HepG2 (cell line): ENCODE results near the gene AK9. TPM values are rescaled to one million over a fixed set of nuclear protein-coding genes. Genes with fewer than 3 reads are reported as not detected.

Experiments used
- HOXA3 ChIP-seq: sonication (generic); formaldehyde crosslinking; IDR thresholded peaks from 2 replicates; pipeline ENCODE4 v1.5.0; 2020; ENCODE audit warnings: missing genetic modification reagents
- HOXA9 ChIP-seq: sonication (generic); formaldehyde crosslinking; IDR thresholded peaks from 2 replicates; pipeline ENCODE4 v1.8.1; 2022; ENCODE audit warnings: missing genetic modification reagents, mild to moderate bottlenecking, moderate library complexity, borderline replicate concordance
- MAFF ChIP-seq: IDR thresholded peaks from 2 replicates; pipeline ENCODE4 v1.6.1; 2011; ENCODE audit warnings: low read depth, low read length, improper control_type of control experiment
- MIER2 ChIP-seq: IDR thresholded peaks from 2 replicates; pipeline ENCODE4 v1.6.1; 2016; ENCODE audit warnings: missing biosample characterization, missing genetic modification reagents
- MTA1 ChIP-seq: sonication (generic); formaldehyde crosslinking; IDR thresholded peaks from 2 replicates; pipeline ENCODE4 v1.4.0; 2020; ENCODE audit warnings: missing genetic modification reagents, mild to moderate bottlenecking, borderline replicate concordance
- NPAS2 ChIP-seq: sonication (generic); formaldehyde crosslinking; IDR thresholded peaks from 2 replicates; pipeline ENCODE4 v1.8.0; 2022; ENCODE audit warnings: mild to moderate bottlenecking, missing genetic modification reagents, borderline replicate concordance
- RBFOX2 ChIP-seq: fragments of 200-400 bp; formaldehyde crosslinking; IDR thresholded peaks from 2 replicates; pipeline ENCODE4 v1.6.1; 2017; ENCODE audit warnings: low read depth, mild to moderate bottlenecking, low read length
- TAF1 ChIP-seq: sonication (generic); formaldehyde crosslinking; IDR thresholded peaks from 2 replicates; pipeline ENCODE4 v1.4.0; 2020; ENCODE audit warnings: missing genetic modification reagents
- TGIF2 ChIP-seq: IDR thresholded peaks from 2 replicates; pipeline ENCODE4 v1.6.1; 2016; ENCODE audit warnings: control low read depth, missing compliant biosample characterization
- ZC3H4 ChIP-seq: sonication (generic); formaldehyde crosslinking; IDR thresholded peaks from 2 replicates; pipeline ENCODE4 v1.4.0; 2020; ENCODE audit warnings: missing genetic modification reagents, borderline replicate concordance
- ZNF17 ChIP-seq: sonication (generic); formaldehyde crosslinking; IDR thresholded peaks from 2 replicates; pipeline ENCODE4 v1.5.0; 2020; ENCODE audit warnings: mild to moderate bottlenecking, missing genetic modification reagents
- ZNF589 ChIP-seq: sonication (generic); formaldehyde crosslinking; conservative IDR thresholded peaks from 2 replicates; pipeline ENCODE4 v1.8.0; 2022; ENCODE audit warnings: mild to moderate bottlenecking, moderate library complexity, missing genetic modification reagents
- ZNF674 ChIP-seq: sonication (generic); formaldehyde crosslinking; IDR thresholded peaks from 2 replicates; pipeline ENCODE4 v1.5.0; 2020; ENCODE audit warnings: low read depth, mild to moderate bottlenecking, missing genetic modification reagents
- polyA plus RNA-seq, 8 experiments: library from polyadenylated mRNA; depleted of rRNA in 3 of 8; stranded (reverse) in 7 of 8; unstranded in 1 of 8; fragments of >200 nt; fragmentation: Illumina TruSeq in 4 of 8; extraction: Trizol in 4 of 8; gene quantifications; 2 replicates each; pipeline versions ENCODE4 v1.2.1 to v1.2.3, GENCODE V29; 2011 to 2016; ENCODE audit warnings: low read depth in 4 of 8, missing spikeins in 1 of 8, mixed read lengths in 1 of 8; ENCODE audit not compliant: insufficient read depth in 1 of 8
- total RNA-seq, 5 experiments: library from RNA; depleted of rRNA; stranded (reverse); fragments of >200 nt; fragmentation: Illumina TruSeq; extraction: Trizol; gene quantifications; 2 replicates each; pipeline ENCODE4 v1.2.3, GENCODE V29; 2016; ENCODE audit warnings: low read depth in 1 of 5
- TF ChIP-seq, protein P1 (sequence below): sonication (generic); formaldehyde crosslinking; IDR thresholded peaks from 2 replicates; pipeline ENCODE4 v1.4.0; 2020; ENCODE audit warnings: missing genetic modification reagents, mild to moderate bottlenecking, borderline replicate concordance
- TF ChIP-seq, protein P2 (sequence below): sonication (generic); formaldehyde crosslinking; IDR thresholded peaks from 2 replicates; pipeline ENCODE4 v1.4.0; 2020; ENCODE audit warnings: missing genetic modification reagents, borderline replicate concordance
- TF ChIP-seq, protein P3 (sequence below): sonication (generic); formaldehyde crosslinking; conservative IDR thresholded peaks from 2 replicates; pipeline ENCODE4 v1.8.0; 2022; ENCODE audit warnings: mild to moderate bottlenecking, moderate library complexity, missing genetic modification reagents
- TF ChIP-seq, protein P4 (sequence below): sonication (generic); formaldehyde crosslinking; IDR thresholded peaks from 2 replicates; pipeline ENCODE4 v1.4.0; 2020; ENCODE audit warnings: mild to moderate bottlenecking, missing genetic modification reagents
- TF ChIP-seq, protein P5 (sequence below): sonication (generic); formaldehyde crosslinking; IDR thresholded peaks from 2 replicates; pipeline ENCODE4 v1.4.0; 2020; ENCODE audit warnings: missing genetic modification reagents

Gene AK9
- total and polyA plus RNA-seq, 2 of the 13 experiments (the other 11 are each of a cell fraction or from before 2014, with no cell fraction given): 3.2 to 4.8 TPM

DNA sequence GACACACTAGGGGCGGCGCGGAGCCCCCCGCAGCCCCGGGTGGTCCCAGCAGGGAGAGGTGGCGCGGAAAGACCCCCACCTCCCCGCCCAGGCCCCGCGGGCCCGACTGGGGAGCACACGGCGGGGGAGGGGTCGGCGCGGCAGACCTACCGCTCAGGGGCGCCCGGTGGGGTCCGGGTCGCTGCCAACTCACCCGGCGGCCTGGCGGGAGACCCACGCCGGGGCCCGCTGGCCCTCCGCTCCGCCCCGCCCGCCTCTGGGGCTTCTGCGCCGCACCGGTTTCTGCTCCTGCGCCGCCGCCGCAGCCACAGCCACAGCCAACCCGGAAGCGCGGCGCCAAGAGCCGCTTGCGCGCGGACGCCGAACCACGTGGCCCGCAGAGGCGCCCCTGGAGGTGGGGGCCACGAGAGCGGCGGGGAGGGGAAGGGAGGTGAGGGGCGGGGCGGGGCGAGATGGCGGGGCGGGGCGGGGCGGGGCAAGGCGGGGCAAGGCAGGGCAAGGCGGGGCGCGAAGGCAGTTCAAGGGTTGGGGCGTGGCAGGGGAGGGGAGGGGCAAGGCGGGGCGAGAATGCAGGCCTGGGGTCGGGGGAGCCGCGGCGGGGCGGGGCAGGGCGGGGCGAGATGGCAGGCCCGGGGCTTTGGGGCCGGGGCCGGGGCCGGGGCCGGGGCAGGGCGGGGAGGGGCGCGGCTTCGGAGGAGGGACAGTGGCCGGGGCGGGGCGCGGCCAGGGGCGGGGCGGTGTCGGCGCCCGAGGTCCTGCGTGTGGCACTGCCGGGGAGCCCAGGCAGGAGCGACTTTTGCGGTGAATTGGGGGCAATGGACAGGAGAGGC, 207.9 kb downstream of the AK9 start, which contains the start of gene ZBTB24 (continued):
- TF ChIP-seq, protein P1, sequence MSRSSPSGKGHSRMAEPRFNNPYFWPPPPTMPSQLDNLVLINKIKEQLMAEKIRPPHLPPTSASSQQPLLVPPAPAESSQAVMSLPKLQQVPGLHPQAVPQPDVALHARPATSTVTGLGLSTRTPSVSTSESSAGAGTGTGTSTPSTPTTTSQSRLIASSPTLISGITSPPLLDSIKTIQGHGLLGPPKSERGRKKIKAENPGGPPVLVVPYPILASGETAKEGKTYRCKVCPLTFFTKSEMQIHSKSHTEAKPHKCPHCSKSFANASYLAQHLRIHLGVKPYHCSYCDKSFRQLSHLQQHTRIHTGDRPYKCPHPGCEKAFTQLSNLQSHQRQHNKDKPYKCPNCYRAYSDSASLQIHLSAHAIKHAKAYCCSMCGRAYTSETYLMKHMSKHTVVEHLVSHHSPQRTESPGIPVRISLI (CRISPR knock-in tag): no peak
- no peak for TF ChIP-seq MIER2 (CRISPR knock-in tag)
- TF ChIP-seq, protein P2, sequence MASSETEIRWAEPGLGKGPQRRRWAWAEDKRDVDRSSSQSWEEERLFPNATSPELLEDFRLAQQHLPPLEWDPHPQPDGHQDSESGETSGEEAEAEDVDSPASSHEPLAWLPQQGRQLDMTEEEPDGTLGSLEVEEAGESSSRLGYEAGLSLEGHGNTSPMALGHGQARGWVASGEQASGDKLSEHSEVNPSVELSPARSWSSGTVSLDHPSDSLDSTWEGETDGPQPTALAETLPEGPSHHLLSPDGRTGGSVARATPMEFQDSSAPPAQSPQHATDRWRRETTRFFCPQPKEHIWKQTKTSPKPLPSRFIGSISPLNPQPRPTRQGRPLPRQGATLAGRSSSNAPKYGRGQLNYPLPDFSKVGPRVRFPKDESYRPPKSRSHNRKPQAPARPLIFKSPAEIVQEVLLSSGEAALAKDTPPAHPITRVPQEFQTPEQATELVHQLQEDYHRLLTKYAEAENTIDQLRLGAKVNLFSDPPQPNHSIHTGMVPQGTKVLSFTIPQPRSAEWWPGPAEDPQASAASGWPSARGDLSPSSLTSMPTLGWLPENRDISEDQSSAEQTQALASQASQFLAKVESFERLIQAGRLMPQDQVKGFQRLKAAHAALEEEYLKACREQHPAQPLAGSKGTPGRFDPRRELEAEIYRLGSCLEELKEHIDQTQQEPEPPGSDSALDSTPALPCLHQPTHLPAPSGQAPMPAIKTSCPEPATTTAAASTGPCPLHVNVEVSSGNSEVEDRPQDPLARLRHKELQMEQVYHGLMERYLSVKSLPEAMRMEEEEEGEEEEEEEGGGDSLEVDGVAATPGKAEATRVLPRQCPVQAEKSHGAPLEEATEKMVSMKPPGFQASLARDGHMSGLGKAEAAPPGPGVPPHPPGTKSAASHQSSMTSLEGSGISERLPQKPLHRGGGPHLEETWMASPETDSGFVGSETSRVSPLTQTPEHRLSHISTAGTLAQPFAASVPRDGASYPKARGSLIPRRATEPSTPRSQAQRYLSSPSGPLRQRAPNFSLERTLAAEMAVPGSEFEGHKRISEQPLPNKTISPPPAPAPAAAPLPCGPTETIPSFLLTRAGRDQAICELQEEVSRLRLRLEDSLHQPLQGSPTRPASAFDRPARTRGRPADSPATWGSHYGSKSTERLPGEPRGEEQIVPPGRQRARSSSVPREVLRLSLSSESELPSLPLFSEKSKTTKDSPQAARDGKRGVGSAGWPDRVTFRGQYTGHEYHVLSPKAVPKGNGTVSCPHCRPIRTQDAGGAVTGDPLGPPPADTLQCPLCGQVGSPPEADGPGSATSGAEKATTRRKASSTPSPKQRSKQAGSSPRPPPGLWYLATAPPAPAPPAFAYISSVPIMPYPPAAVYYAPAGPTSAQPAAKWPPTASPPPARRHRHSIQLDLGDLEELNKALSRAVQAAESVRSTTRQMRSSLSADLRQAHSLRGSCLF: no peak
- TF ChIP-seq, protein P3, sequence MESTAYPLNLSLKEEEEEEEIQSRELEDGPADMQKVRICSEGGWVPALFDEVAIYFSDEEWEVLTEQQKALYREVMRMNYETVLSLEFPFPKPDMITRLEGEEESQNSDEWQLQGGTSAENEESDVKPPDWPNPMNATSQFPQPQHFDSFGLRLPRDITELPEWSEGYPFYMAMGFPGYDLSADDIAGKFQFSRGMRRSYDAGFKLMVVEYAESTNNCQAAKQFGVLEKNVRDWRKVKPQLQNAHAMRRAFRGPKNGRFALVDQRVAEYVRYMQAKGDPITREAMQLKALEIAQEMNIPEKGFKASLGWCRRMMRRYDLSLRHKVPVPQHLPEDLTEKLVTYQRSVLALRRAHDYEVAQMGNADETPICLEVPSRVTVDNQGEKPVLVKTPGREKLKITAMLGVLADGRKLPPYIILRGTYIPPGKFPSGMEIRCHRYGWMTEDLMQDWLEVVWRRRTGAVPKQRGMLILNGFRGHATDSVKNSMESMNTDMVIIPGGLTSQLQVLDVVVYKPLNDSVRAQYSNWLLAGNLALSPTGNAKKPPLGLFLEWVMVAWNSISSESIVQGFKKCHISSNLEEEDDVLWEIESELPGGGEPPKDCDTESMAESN (CRISPR knock-in tag): peak; percentile 78; the same call in 1 of the 2 replicates
- no peak for TF ChIP-seq ZNF674 (CRISPR knock-in tag)
- TF ChIP-seq, protein P4, sequence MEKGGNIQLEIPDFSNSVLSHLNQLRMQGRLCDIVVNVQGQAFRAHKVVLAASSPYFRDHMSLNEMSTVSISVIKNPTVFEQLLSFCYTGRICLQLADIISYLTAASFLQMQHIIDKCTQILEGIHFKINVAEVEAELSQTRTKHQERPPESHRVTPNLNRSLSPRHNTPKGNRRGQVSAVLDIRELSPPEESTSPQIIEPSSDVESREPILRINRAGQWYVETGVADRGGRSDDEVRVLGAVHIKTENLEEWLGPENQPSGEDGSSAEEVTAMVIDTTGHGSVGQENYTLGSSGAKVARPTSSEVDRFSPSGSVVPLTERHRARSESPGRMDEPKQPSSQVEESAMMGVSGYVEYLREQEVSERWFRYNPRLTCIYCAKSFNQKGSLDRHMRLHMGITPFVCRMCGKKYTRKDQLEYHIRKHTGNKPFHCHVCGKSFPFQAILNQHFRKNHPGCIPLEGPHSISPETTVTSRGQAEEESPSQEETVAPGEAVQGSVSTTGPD (CRISPR knock-in tag): no peak
- no peak for TF ChIP-seq TGIF2 (CRISPR knock-in tag)
- TF ChIP-seq TAF1: peak; percentile 48; the same call in 1 of the 2 replicates
- TF ChIP-seq RBFOX2: peak; percentile 85
- TF ChIP-seq, protein P5, sequence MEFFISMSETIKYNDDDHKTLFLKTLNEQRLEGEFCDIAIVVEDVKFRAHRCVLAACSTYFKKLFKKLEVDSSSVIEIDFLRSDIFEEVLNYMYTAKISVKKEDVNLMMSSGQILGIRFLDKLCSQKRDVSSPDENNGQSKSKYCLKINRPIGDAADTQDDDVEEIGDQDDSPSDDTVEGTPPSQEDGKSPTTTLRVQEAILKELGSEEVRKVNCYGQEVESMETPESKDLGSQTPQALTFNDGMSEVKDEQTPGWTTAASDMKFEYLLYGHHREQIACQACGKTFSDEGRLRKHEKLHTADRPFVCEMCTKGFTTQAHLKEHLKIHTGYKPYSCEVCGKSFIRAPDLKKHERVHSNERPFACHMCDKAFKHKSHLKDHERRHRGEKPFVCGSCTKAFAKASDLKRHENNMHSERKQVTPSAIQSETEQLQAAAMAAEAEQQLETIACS (CRISPR knock-in tag): peak; percentile 52; the same call in 1 of the 2 replicates
- no peak for TF ChIP-seq ZC3H4 (CRISPR knock-in tag)
- no peak for TF ChIP-seq MAFF
- no peak for TF ChIP-seq NPAS2 (CRISPR knock-in tag)
- TF ChIP-seq ZNF17 (CRISPR knock-in tag): no peak
- TF ChIP-seq MTA1: no peak; the same call in 1 of the 2 replicates
- TF ChIP-seq ZNF589 (CRISPR knock-in tag): no peak
- TF ChIP-seq HOXA9: peak; percentile 43; the same call in 1 of the 2 replicates
- no peak; the same call in 1 of the 2 replicates for TF ChIP-seq HOXA3 (CRISPR knock-in tag)
